GM23338 (cell line): ENCODE results near the gene SAA1. TPM values are rescaled to one million over a fixed set of nuclear protein-coding genes. Genes with fewer than 3 reads are reported as not detected.

Source experiments
- ATAC-seq: fragments of 200-7000 bp; cut with Tn5 transposase; 3 replicates; pipeline ENCODE4 v1.9.1; 2020
- DNase-seq: peaks from one replicate; pipeline ENCODE4 v3.0.0-alpha.2; 2015; ENCODE audit warnings: low spot score
- H2AFZ ChIP-seq: fragments of 200-600 bp; sonication (generic); 2 replicates; pipeline ENCODE4 v1.8.0; 2016; ENCODE audit warnings: antibody characterized with exemption, mild to moderate bottlenecking, moderate library complexity
- H3F3A ChIP-seq: fragments of 200-600 bp; sonication (generic); replicated peaks from 2 replicates; pipeline ENCODE4 v1.8.0; 2017; ENCODE audit warnings: antibody characterized with exemption, mixed run types, low read depth
- H3K27ac ChIP-seq: fragments of 200-600 bp; sonication (generic); 2 replicates; pipeline ENCODE4 v1.6.1; 2016; ENCODE audit warnings: low read depth
- H3K27me3 ChIP-seq: fragments of 200-600 bp; sonication (generic); 2 replicates; pipeline ENCODE4 v1.8.0; 2016; ENCODE audit warnings: mild to moderate bottlenecking, mixed run types, moderate library complexity; ENCODE audit not compliant: insufficient read depth
- H3K36me3 ChIP-seq: fragments of 200-600 bp; sonication (generic); 2 replicates; pipeline ENCODE4 v1.8.0; 2016; ENCODE audit warnings: mild to moderate bottlenecking; ENCODE audit not compliant: insufficient read depth
- H3K4me1 ChIP-seq: fragments of 200-600 bp; sonication (generic); 2 replicates; pipeline ENCODE4 v1.8.0; 2016; ENCODE audit warnings: mild to moderate bottlenecking, moderate library complexity; ENCODE audit not compliant: insufficient read depth
- H3K4me2 ChIP-seq: fragments of 200-600 bp; sonication (generic); 2 replicates; pipeline ENCODE4 v1.7.1; 2017; ENCODE audit warnings: mixed run types
- H3K4me3 ChIP-seq: fragments of 200-600 bp; sonication (generic); 2 replicates; pipeline ENCODE4 v1.6.1; 2016; ENCODE audit warnings: mixed run types
- H3K79me2 ChIP-seq: fragments of 200-600 bp; sonication (generic); replicated peaks from 2 replicates; pipeline ENCODE4 v1.8.0; 2017; ENCODE audit warnings: mild to moderate bottlenecking; ENCODE audit not compliant: insufficient read depth
- H3K9me2 ChIP-seq: fragments of 200-600 bp; sonication (generic); 2 replicates; pipeline ENCODE4 v1.8.0; 2017; ENCODE audit not compliant: insufficient read depth
- H4K20me1 ChIP-seq: fragments of 200-600 bp; sonication (generic); replicated peaks from 2 replicates; pipeline ENCODE4 v1.8.0; 2017; ENCODE audit warnings: mild to moderate bottlenecking; ENCODE audit not compliant: insufficient read depth
- H3K27ac Mint-ChIP-seq: 2 replicates; pipeline ENCODE4 v1.8.0; 2020; ENCODE audit warnings: inconsistent platforms, mild to moderate bottlenecking, moderate library complexity, mixed read lengths
- H3K27me3 Mint-ChIP-seq: 3 replicates; pipeline ENCODE4 v1.8.0; 2022; ENCODE audit warnings: low read depth, mild to moderate bottlenecking, moderate library complexity, mixed read lengths, inconsistent platforms; ENCODE audit not compliant: insufficient read depth, poor library complexity
- H3K36me3 Mint-ChIP-seq: 3 replicates; pipeline ENCODE4 v1.8.0; 2021; ENCODE audit warnings: low read depth, mild to moderate bottlenecking, inconsistent platforms, moderate library complexity, mixed read lengths
- H3K4me1 Mint-ChIP-seq: 3 replicates; pipeline ENCODE4 v1.8.0; 2020; ENCODE audit warnings: mild to moderate bottlenecking, inconsistent platforms, mixed read lengths
- H3K4me3 Mint-ChIP-seq: 3 replicates; pipeline ENCODE4 v1.8.0; 2021; ENCODE audit warnings: moderate library complexity, mild to moderate bottlenecking, inconsistent platforms, mixed read lengths
- H3K9me3 Mint-ChIP-seq: 3 replicates; pipeline ENCODE4 v1.8.0; 2020; ENCODE audit warnings: moderate library complexity, mild to moderate bottlenecking, inconsistent platforms, mixed read lengths
- JUNB ChIP-seq: IDR thresholded peaks from one replicate; pipeline ENCODE4 v1.6.1; 2016; ENCODE audit warnings: antibody characterized with exemption; ENCODE audit not compliant: unreplicated experiment
- NANOG ChIP-seq: IDR thresholded peaks from 2 replicates; pipeline ENCODE4 v1.6.1; 2016; ENCODE audit warnings: antibody characterized with exemption, borderline replicate concordance
- POLR2AphosphoS5 ChIP-seq: IDR thresholded peaks from 2 replicates; pipeline ENCODE4 v1.6.1; 2016; ENCODE audit warnings: antibody characterized with exemption, low read depth
- REST ChIP-seq: IDR thresholded peaks from one replicate; pipeline ENCODE4 v1.6.1; 2018; ENCODE audit warnings: antibody characterized with exemption; ENCODE audit not compliant: unreplicated experiment
- ZNF114 ChIP-seq: fragments of 250-450 bp; sonication (Bioruptor Pico); IDR thresholded peaks from 2 replicates; pipeline ENCODE4 v1.5.0; 2020; ENCODE audit warnings: mild to moderate bottlenecking, moderate library complexity
- ZNF331 ChIP-seq: fragments of 250-450 bp; sonication (Bioruptor Pico); IDR thresholded peaks from 2 replicates; pipeline ENCODE4 v1.5.0; 2020; ENCODE audit warnings: low read depth, mild to moderate bottlenecking, moderate library complexity
- ZNF462 ChIP-seq: fragments of 250-450 bp; sonication (Bioruptor Pico); IDR thresholded peaks from 2 replicates; pipeline ENCODE4 v1.5.0; 2020; ENCODE audit warnings: mild to moderate bottlenecking, moderate library complexity
- polyA plus RNA-seq: library from polyadenylated mRNA; unstranded; fragments of >200 nt; fragmentation: Nextera tagmentation; extraction: Ambion mirVana; gene quantifications from 2 replicates; pipeline ENCODE4 v1.2.1, GENCODE V29; 2016
- total RNA-seq: library from RNA; depleted of rRNA; stranded (reverse); fragments of >200 nt; shearing (Covaris generic); gene quantifications from 2 replicates; pipeline ENCODE4 v1.2.3, GENCODE V29; 2014

Gene SAA1
- total and polyA plus RNA-seq, 2 experiments from 2014 or later: not detected

- Histone ChIP-seq H3K27me3 (no peaks in the 10 kb centered on the region), H3K4me3 (no peak overlapping the region), H3K79me2 (no peaks in the 10 kb centered on the region), H3K4me1 (no peaks in the 10 kb centered on the region), H2AFZ (no peak overlapping the region), H3K9me2 (no peaks in the 10 kb centered on the region), H4K20me1 (no peaks in the 10 kb centered on the region), H3K27ac (no peak overlapping the region), H3K36me3 (no peaks in the 10 kb centered on the region), H3F3A (no peaks in the 10 kb centered on the region), H3K4me2 (no peak overlapping the region)
- DNase-seq: no peak
- no peak for ATAC-seq
- TF ChIP-seq JUNB: no peak
- TF ChIP-seq REST: no peak
- no peak for TF ChIP-seq POLR2AphosphoS5
- no peak for TF ChIP-seq ZNF331
- TF ChIP-seq NANOG: no peak
- no peaks in the 10 kb centered on the region; the same call in 2 of the 3 replicates for H3K4me1 Mint-ChIP-seq
- H3K27ac Mint-ChIP-seq: no peak overlapping the region
- H3K36me3 Mint-ChIP-seq: peaks cover 2% of the 10 kb centered on the region; the same call in 1 of the 3 replicates
- H3K27me3 Mint-ChIP-seq: peaks cover 2% of the 10 kb centered on the region
- no peak overlapping the region for H3K4me3 Mint-ChIP-seq
- peaks cover 12% of the 10 kb centered on the region for H3K9me3 Mint-ChIP-seq
Observed at GRCh38 chr11:18221274-18221876, 44.7 kb upstream of the SAA1 start.

GRCh38 chr11:18222814-18223421 is 43.1 kb upstream of the SAA1 start:
- no peaks in the 10 kb centered on the region for H3K27me3 ChIP-seq
- H3K4me2 ChIP-seq: no peak overlapping the region
- Mint-ChIP-seq H3K4me1 (no peaks in the 10 kb centered on the region; the same call in 2 of the 3 replicates), H3K27me3 (peaks cover 2% of the 10 kb centered on the region), H3K27ac (no peak overlapping the region), H3K4me3 (no peak overlapping the region), H3K9me3 (peaks cover 12% of the 10 kb centered on the region), H3K36me3 (peaks cover 2% of the 10 kb centered on the region; the same call in 1 of the 3 replicates)
- H3K4me3 ChIP-seq: no peak overlapping the region
- DNase-seq (no peak), ATAC-seq (no peak)
- H3K9me2 ChIP-seq: no peaks in the 10 kb centered on the region
- H3K79me2 ChIP-seq: no peaks in the 10 kb centered on the region
- no peaks in the 10 kb centered on the region for H3K36me3 ChIP-seq
- no peaks in the 10 kb centered on the region for H3F3A ChIP-seq
- no peaks in the 10 kb centered on the region for H3K4me1 ChIP-seq
- no peak overlapping the region for H3K27ac ChIP-seq
- no peak overlapping the region for H2AFZ ChIP-seq
- no peaks in the 10 kb centered on the region for H4K20me1 ChIP-seq
- TF ChIP-seq ZNF114 (CRISPR knock-in tag) (no peak), ZNF462 (no peak), JUNB (no peak), REST (no peak)
